Cerebellar cortex (tissue), 1 donor: Measurements from ENCODE around the gene NUDT14.

Experiments
- DNase-seq: peaks from one replicate; pipeline ENCODE4 v3.0.0-alpha.2; 2015; ENCODE audit warnings: low spot score

The NUDT14 gene

GRCh38 chr14:105180592-105181548, at the start of gene NUDT14:
NUDT14 (minus strand) TSS chr14:105181312; CDS start chr14:105181209, 103 bp downstream.
- peak; percentile 34 for DNase-seq

DNA sequence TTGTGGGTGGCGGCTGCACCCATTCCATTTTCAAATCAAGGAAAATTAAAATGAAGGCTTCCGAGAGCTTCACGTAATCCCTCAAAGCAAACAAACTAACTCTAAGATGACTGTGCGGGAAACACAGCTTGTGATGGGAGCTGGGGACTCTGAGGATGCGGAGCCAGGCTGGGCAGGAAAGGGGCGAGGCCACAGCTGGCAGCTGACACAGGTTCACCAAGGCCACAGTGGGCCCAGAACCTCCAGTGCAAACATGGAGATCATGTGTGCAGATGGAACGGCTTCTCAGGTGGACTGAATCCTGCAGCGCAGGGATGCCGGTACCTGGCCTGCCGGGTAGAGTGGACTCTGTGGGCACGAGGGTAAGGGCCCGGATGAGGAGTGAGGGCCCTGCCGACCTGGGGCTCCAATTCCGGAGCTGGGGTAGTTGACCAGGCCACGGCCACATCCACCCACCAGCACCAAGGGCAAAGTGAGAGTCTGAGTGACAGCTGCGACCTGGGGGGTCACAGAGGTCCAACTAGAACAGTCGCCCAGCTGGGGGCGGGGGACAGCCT, 48.1 kb upstream of the NUDT14 start:
- DNase-seq = no peak

DNA sequence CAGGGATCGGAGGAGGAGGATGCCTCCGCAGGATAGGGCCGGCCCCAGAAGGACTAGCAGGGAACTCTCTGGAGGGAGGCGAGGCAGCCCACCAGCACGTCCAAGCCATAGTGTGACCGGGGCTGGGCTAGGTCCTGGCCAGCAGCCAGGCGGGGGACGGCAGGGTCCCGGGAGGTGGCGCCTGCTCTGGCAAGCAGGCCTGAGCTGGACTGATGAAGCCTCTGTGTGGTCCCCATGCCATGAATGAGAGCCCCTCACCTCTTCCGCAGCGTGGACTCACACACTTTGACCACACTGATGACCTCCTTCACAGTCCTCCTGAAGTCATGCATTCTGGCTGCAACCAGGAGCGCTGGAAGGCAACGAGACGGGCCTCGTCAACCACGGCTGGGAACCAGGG, 47.5 kb upstream of the NUDT14 start:
- no peak for DNase-seq

- no peak for DNase-seq
Measured at GRCh38 chr14:105227346-105227745, 46.2 kb upstream of the NUDT14 start.

GRCh38 chr14:105226198-105226597, 45.1 kb upstream of the NUDT14 start:
- no peak for DNase-seq

- DNase-seq = no peak
Measured at GRCh38 chr14:105224845-105225570, 43.9 kb upstream of the NUDT14 start.

DNA sequence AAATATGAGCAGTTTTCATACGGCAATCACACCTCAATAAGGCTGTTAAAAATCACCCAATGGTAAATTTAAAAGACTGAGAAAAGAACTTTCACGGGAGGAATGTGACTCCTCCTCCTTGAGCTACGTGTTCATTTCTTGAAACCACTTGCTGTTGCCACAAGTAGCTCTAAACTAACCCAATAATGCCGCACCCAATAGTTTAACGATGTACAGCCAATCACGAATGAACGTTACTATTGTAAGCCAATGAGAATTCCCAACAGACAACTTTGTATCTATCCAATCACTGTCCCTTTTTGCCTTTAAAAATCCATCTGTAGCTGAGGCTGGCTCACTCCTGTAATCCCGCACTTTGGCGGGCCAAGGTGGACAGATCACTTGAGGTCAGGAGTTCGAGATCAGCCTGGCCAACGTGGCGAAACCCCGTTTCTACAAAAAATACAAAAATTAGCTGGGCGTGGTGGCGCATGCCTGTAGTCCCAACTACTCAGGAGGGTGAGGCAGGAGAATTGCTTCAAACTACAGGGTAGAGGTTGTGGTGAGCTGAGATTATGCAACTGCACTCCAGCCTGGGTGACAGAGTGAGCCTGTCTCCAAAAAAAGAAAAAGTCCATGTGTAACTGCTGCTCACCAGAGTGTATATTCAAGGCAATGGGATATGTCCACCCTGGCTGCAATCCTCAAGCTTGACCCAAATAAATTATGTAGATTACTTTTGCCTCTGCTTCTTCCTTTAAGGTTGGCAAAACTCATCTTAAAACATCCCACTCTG, 42.8 kb upstream of the NUDT14 start:
- no peak for DNase-seq

GRCh38 chr14:105223260-105223659, 42.1 kb upstream of the NUDT14 start:
- DNase-seq = no peak

DNA sequence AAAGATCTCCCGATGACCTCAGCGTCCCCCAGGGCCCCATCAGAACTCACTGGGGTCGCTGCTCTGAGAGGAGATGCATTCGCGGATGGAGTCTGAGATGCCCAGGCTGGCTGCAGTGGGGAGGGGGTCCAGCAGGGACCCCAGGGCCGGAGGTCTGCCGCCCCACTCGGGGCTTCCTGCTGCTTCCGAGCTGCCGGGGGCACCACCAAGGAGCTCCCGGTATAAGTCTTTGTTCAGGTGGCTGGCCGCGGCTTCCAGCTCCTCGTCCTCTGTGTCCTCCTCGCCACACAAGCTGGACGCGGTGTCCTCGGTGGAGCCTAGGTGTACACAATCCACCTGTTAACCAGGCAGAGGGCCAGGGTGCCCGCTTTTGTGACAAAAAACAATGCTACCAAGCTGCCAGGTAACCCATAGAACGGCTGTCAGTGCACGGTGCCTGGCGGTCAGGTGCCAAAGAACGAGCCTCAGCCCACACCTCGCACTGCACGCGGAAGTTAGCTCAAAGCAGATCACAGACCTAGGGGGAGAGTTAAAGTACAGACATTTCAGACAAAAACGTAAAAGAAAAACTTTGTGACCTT, 40.6 kb upstream of the NUDT14 start:
- peak; percentile 42 for DNase-seq

GRCh38 chr14:105220699-105221597, 39.8 kb upstream of the NUDT14 start:
- DNase-seq = no peak

DNA sequence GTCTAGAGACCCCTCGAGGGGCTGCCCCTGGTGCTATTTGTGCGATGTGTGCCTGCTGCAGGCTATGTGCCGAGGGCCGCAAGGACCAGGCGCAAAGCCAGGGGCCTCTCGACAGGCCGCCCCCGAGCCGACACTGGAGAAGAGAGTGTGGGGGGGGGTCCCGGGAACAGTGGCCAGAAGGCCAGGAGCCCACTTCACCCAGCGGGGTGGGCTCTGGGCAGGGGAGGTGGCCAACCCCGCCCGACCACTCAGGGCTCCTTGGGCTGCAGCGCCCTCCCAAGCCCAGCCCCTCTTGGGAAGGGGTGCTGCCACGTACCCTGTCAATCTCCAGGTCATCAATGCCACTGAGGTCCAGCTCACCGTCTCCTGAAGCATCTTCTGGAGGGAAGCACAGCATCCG, 38.6 kb upstream of the NUDT14 start:
- DNase-seq = no peak

DNA sequence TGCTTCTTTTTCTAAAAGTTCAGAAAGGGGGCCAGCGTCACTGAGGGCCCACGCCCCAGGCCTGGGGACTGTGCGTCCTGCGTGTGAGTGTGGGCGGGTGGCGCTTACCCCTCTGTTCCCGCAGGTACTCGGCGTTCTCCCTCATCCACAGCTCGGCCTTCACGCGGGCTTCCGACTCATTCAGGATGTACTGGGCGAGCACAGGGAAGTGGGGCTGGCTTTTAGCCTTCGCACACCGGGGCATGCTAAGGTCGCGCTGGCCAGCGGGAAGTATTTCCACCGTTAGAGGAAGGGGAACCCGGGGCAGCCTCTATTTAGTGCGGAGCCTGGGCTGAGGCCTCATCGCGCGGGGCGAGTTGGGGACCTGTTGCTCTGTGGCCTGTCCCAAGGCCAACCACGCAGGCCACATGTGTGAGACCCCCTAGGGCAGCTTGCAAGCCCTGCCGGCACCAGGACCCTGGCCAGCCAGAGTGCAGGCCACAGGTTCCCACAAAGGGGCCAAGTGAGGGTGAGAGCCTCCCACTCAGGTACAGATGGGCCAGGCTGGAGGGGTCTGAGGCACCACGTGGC, 38.0 kb upstream of the NUDT14 start:
- DNase-seq = no peak

GRCh38 chr14:105218611-105219010, 37.5 kb upstream of the NUDT14 start:
- DNase-seq = no peak

GRCh38 chr14:105217774-105218173, 36.7 kb upstream of the NUDT14 start:
- DNase-seq = no peak

DNA sequence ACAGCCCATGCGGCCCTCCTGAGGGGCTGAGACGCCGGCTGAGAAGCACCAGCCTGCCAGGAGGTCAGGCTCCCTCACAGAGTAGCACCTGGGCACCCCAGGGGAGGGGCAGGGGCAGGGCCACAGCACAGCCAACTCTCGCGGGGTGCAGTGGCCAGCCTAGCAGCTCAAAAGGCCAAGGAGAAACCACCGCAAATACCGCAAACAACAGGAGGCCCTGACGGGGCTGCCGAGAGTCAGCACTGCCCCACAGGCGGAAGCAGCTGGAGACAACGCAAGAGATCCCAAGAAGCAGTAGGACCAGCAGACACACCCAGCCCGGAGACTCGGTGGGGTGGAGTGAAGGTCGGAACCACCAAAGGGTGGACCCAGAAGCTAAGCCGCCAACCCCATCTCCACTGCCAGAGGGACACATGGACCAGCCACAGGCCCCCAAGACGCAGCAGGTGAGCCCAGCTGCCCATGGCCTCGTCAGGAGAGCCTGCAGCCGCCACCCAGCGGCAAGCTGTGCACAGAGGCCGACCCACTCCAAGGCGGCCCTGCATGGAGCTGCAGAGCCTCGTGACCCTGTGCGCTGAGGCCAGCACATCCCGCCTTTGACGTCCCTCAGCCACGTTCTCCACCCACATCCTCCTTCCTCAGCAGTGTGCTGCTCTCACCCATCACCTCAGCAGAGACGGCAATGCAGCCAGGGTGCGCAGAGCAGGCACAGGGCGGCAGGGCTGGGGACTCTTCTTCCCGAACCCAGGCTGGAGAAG, 35.6 kb upstream of the NUDT14 start:
- DNase-seq = no peak

DNA sequence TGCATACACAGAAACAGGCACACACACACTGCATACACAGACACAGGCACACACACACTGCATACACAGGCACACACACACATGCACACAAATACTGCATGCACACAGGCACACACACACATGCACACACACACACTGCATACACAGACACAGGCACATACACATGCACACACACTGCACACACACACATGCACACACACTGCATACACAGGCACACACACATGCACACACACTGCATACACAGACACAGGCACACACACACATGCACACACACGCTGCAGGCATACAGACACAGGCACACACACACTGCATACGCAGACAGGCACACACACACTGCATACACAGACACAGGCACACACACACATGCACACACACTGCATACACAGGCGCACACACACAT, 34.5 kb upstream of the NUDT14 start:
- DNase-seq = no peak

DNA sequence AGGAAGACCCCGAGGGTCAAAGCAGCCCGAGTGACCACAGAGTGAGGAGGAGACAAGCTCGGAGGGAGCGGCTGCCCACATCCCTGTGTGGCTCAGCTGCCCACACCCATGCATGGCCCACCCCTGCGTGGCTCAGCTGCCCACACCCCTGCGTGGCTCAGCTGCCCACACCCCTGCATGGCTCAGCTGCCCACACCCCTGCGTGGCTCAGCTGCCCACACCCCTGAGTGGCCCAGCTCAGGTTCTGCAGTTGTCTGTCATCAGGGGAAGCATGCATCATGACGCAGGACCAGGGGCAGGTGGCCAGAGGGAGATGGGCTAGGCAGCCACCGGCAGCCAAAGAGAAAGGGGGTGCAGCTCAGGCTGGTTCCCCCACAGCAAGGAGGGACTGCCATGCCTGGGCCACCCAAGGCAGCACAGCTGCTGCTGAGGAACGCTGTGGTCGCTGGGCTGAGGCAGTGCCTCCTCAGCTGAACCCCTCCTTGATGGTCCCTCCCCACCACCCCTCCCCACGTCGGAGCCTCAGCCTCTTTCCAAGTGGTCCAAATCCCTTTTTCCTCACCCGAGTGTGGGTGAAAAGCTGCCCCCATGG, 33.3 kb upstream of the NUDT14 start:
- no peak for DNase-seq

GRCh38 chr14:105213361-105213760, 32.2 kb upstream of the NUDT14 start:
- no peak for DNase-seq
